Activated CD4-positive, alpha-beta memory T cell treated with anti-CD3 and anti-CD28 coated beads for 36 hours (primary cell): ENCODE results near the gene LECT2. TPM values are rescaled to one million over a fixed set of nuclear protein-coding genes. Genes with fewer than 3 reads are reported as not detected.

ENCODE experiments used
- CTCF ChIA-PET: fragments of 350-600 bp; sonication (Branson Sonifier 250); formaldehyde crosslinking; loops from one replicate; lab custom pipeline; 2021; ENCODE audit warnings: antibody characterized with exemption, inconsistent platforms; lab: Charles Lee
- POLR2A ChIA-PET: fragments of 350-600 bp; sonication (Branson Sonifier 250); formaldehyde crosslinking; loops from one replicate; lab custom pipeline; 2021; ENCODE audit warnings: antibody characterized with exemption; lab: Charles Lee
- DNase-seq: peaks from one replicate; pipeline ENCODE4 v3.0.0-alpha.2; 2020
- H3K27ac Mint-ChIP-seq: one replicate; pipeline ENCODE4 v1.8.0; 2021; ENCODE audit warnings: mixed read lengths
- H3K27me3 Mint-ChIP-seq: one replicate; pipeline ENCODE4 v1.8.0; 2021; ENCODE audit warnings: mixed read lengths
- H3K36me3 Mint-ChIP-seq: one replicate; pipeline ENCODE4 v1.8.0; 2021; ENCODE audit warnings: mixed read lengths
- H3K4me1 Mint-ChIP-seq: one replicate; pipeline ENCODE4 v1.8.0; 2021; ENCODE audit warnings: low read depth, mixed read lengths
- H3K4me3 Mint-ChIP-seq: one replicate; pipeline ENCODE4 v1.8.0; 2021; ENCODE audit warnings: mild to moderate bottlenecking, mixed read lengths
- H3K9me3 Mint-ChIP-seq: one replicate; pipeline ENCODE4 v1.8.0; 2021; ENCODE audit warnings: mixed read lengths
- intact Hi-C: fragments of 100-400 bp; cut with micrococcal nuclease; formaldehyde crosslinking; loops from one replicate; pipeline ENCODE4 v1.15.1; 2023
- total RNA-seq, 2 experiments: library from RNA; stranded (reverse); gene quantifications; one replicate each; pipeline ENCODE4 v1.2.3, GENCODE V29; 2021

Gene LECT2
- total RNA-seq, 2 experiments from 2014 or later: not detected

GRCh38 chr5:135991429-135991828 is 36.6 kb upstream of the LECT2 start:
- Mint-ChIP-seq H3K27ac (no peak overlapping the region), H3K9me3 (no peaks in the 10 kb centered on the region), H3K4me3 (no peak overlapping the region), H3K4me1 (no peaks in the 10 kb centered on the region), H3K36me3 (no peaks in the 10 kb centered on the region), H3K27me3 (peaks cover 15% of the 10 kb centered on the region)
- intact Hi-C loops: no loop called here
- DNase-seq: no peak
- CTCF ChIA-PET: interaction anchor here (1.0 kb wide), 1 partner anchor 16 kb away, joined by 3 read pairs; no protein-coding TSS in a partner anchor
- POLR2A ChIA-PET: no interaction called here

DNA sequence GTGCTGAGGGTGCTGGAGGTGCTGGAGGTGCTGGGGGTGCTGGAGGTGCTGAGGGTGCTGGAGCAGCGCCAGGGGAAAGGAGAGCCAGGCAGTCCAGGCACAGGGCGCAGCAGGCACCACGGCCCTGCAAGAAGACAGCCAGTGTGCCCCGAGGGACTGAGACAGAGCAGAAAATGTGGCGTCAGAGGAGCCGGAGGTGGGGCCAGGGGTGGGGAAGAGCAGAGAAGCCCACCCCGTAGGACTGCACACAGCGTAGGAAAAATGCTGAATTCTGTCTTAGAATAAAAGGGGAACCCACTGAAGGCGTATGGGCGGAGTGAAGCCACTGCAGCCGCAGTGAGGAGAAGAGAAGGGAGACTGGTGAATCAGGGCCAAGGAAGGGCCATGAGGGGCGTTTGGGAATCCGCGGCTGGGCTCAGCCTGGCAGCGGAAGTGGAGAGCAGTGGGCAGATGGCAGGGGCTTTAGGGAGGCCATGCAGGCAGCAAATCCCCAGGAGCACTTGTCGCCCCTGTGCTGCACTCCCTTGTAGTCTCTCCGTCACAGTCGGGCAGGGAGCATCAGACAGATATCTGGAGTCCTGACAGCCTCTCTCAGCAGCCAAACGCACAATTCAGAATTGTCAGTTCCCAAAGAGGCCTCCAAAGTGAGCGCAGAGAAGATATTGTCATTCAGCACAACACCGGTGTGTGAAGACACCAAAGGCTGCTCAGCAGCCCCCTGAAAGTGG is 35.9 kb upstream of the LECT2 start:
- intact Hi-C loops: no loop called here
- CTCF ChIA-PET: no interaction called here
- Mint-ChIP-seq H3K27me3 (peaks cover 17% of the 10 kb centered on the region), H3K36me3 (no peaks in the 10 kb centered on the region), H3K4me3 (no peak overlapping the region), H3K27ac (no peak overlapping the region), H3K9me3 (no peaks in the 10 kb centered on the region), H3K4me1 (no peaks in the 10 kb centered on the region)
- POLR2A ChIA-PET: no interaction called here
- no peak for DNase-seq

- Mint-ChIP-seq H3K9me3 (no peaks in the 10 kb centered on the region), H3K4me1 (no peaks in the 10 kb centered on the region), H3K27me3 (peaks cover 17% of the 10 kb centered on the region), H3K36me3 (no peaks in the 10 kb centered on the region), H3K4me3 (no peak overlapping the region), H3K27ac (no peak overlapping the region)
- intact Hi-C loops: no loop called here
- ChIA-PET POLR2A (no interaction called here), CTCF (interaction anchor here (0.6 to 1.7 kb wide), 4 partner anchors 12 to 103 kb away, joined by 3 to 10 read pairs (median 3); no protein-coding TSS in a partner anchor)
- no peak for DNase-seq
These were observed 34.9 kb upstream of the LECT2 start for GRCh38 chr5:135989686-135990085.

DNA sequence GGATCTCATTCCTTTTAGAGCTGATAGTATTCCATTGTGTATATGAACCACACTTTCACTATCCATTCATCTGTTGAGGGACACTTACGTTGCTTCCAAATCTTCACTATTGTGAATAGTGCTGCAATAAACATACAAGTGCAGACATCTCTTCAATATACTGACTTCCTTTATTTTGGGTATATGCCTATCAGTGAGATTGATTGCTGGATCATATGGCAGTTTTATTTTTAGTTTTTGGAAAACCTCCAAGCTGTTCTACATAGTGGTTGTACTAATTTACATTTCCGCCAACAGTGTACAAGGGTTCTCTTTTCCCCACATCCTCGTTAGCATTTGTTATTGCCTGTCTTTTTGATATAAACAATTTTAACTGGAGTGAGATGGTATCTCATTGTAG is 33.8 kb upstream of the LECT2 start:
- H3K36me3 Mint-ChIP-seq: no peaks in the 10 kb centered on the region
- H3K4me1 Mint-ChIP-seq: no peaks in the 10 kb centered on the region
- no peak overlapping the region for H3K27ac Mint-ChIP-seq
- H3K4me3 Mint-ChIP-seq: no peak overlapping the region
- ChIA-PET CTCF (interaction anchor here (1.5 to 1.7 kb wide), 2 partner anchors 11 to 102 kb away, joined by 3 to 10 read pairs; no protein-coding TSS in a partner anchor), POLR2A (no interaction called here)
- no peak for DNase-seq
- intact Hi-C loops: no loop called here
- H3K9me3 Mint-ChIP-seq: no peaks in the 10 kb centered on the region
- H3K27me3 Mint-ChIP-seq: peaks cover 17% of the 10 kb centered on the region

DNA sequence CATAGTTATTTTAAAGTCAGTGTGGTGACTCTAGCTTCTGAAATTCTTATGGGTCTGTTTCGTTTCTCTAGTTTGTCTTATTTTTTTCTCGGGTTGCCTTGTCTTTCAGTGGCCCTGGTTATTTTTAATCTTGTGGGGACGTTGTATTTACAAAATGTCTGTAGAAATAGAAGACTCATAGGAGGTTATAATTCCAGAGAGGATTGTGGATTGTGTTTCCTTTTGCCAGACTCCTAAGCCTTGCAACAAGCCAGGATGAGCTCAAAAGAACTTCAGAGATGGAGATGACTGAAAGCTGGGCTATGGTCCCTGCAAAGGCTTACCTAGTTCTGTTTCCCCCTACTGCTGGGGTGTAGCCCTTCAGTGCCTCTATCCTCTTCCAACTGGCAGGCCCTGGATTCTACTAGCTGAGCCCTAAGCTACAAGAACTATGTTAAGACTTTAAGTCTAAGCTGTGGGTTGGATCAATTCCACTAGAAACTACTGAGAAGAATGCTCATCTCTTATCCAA is 32.2 kb upstream of the LECT2 start:
- Mint-ChIP-seq H3K4me1 (no peaks in the 10 kb centered on the region), H3K9me3 (no peaks in the 10 kb centered on the region), H3K4me3 (no peak overlapping the region), H3K36me3 (no peaks in the 10 kb centered on the region), H3K27ac (no peak overlapping the region), H3K27me3 (peaks cover 17% of the 10 kb centered on the region)
- CTCF ChIA-PET: interaction anchor here (2.0 kb wide), 1 partner anchor 9 kb away, joined by 8 read pairs; no protein-coding TSS in a partner anchor
- intact Hi-C loops: no loop called here
- DNase-seq: no peak
- POLR2A ChIA-PET: no interaction called here

- Mint-ChIP-seq H3K9me3 (peaks cover 2% of the 10 kb centered on the region), H3K4me3 (no peak overlapping the region), H3K27me3 (peaks cover 17% of the 10 kb centered on the region), H3K27ac (no peak overlapping the region), H3K4me1 (no peaks in the 10 kb centered on the region), H3K36me3 (no peaks in the 10 kb centered on the region)
- ChIA-PET CTCF (interaction anchor here (2.0 kb wide), 1 partner anchor 8 kb away, joined by 8 read pairs; no protein-coding TSS in a partner anchor), POLR2A (no interaction called here)
- intact Hi-C loops: no loop called here
- DNase-seq: no peak
These were observed 31.6 kb upstream of the LECT2 start for GRCh38 chr5:135986401-135986800.

- Mint-ChIP-seq H3K4me3 (no peak overlapping the region), H3K9me3 (peaks cover 2% of the 10 kb centered on the region), H3K36me3 (no peaks in the 10 kb centered on the region), H3K27ac (no peak overlapping the region), H3K27me3 (peaks cover 17% of the 10 kb centered on the region), H3K4me1 (no peaks in the 10 kb centered on the region)
- CTCF ChIA-PET: interaction anchor here (2.0 kb wide), 1 partner anchor 8 kb away, joined by 8 read pairs; no protein-coding TSS in a partner anchor
- intact Hi-C loops: no loop called here
- POLR2A ChIA-PET: no interaction called here
- no peak for DNase-seq
These were observed 31.2 kb upstream of the LECT2 start for GRCh38 chr5:135985951-135986350.

DNA sequence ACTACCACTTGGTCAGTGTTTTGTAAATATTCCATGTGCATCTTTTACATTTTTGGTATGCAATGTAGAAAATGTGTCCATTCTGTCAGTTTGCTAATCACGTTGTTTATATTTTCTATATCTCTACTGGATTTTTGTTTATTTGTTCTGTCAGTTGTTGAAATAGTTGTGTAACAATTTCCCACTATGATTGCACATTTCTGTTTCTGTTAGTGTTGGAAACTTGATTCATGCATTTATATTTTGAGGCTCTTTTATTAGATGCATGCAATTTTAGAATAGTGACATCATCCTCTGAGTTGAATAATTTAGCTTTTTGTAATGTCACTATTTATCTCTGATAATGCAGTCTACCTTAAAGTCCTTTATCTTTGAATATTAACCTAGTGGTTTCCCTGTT is 25.8 kb upstream of the LECT2 start:
- CTCF ChIA-PET: interaction anchor here (1.4 kb wide), 1 partner anchor 36 kb away, joined by 3 read pairs; no protein-coding TSS in a partner anchor
- H3K4me1 Mint-ChIP-seq: no peaks in the 10 kb centered on the region
- H3K27me3 Mint-ChIP-seq: peaks cover 14% of the 10 kb centered on the region
- intact Hi-C loops: no loop called here
- H3K9me3 Mint-ChIP-seq: peaks cover 2% of the 10 kb centered on the region
- H3K27ac Mint-ChIP-seq: no peak overlapping the region
- no peak overlapping the region for H3K4me3 Mint-ChIP-seq
- no peaks in the 10 kb centered on the region for H3K36me3 Mint-ChIP-seq
- DNase-seq: no peak
- POLR2A ChIA-PET: no interaction called here

- Mint-ChIP-seq H3K36me3 (no peaks in the 10 kb centered on the region), H3K4me3 (no peak overlapping the region), H3K27ac (no peak overlapping the region), H3K27me3 (peaks cover 23% of the 10 kb centered on the region), H3K9me3 (peaks cover 2% of the 10 kb centered on the region), H3K4me1 (no peaks in the 10 kb centered on the region)
- DNase-seq: no peak
- POLR2A ChIA-PET: no interaction called here
- CTCF ChIA-PET: interaction anchor here (1.4 kb wide), 1 partner anchor 34 kb away, joined by 3 read pairs; no protein-coding TSS in a partner anchor
- intact Hi-C loops: no loop called here
These were observed 24.7 kb upstream of the LECT2 start for GRCh38 chr5:135979510-135979909.

DNA sequence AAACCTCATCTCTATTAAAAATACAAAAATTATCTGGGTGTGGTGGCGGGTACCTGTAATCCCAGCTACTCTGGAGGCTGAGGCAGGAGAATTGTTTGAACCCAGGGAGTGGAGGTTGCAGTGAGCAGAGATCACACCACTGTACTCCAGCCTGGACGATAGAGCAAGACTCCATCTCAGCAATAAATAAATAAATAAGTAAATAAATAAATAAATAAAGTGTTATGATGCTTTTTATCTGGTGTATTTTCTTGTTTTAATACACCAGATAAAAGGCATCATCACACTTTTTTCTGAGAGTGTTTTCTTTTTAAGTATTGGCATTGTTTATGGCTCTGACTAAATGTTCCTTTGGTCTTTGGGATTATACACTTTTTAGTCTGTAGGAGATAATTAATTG is 24.2 kb upstream of the LECT2 start:
- Mint-ChIP-seq H3K27me3 (peaks cover 25% of the 10 kb centered on the region), H3K36me3 (no peaks in the 10 kb centered on the region), H3K4me3 (no peak overlapping the region), H3K27ac (no peak overlapping the region), H3K4me1 (no peaks in the 10 kb centered on the region), H3K9me3 (peaks cover 2% of the 10 kb centered on the region)
- ChIA-PET CTCF (interaction anchor here (1.4 kb wide), 2 partner anchors 23 to 86 kb away, joined by 3 read pairs; no protein-coding TSS in a partner anchor), POLR2A (interaction anchor here (0.7 kb wide), 1 partner anchor 22 kb away, joined by 5 read pairs; no protein-coding TSS in a partner anchor)
- no peak for DNase-seq
- intact Hi-C loops: no loop called here

- Mint-ChIP-seq H3K9me3 (peaks cover 2% of the 10 kb centered on the region), H3K4me1 (no peaks in the 10 kb centered on the region), H3K27ac (no peak overlapping the region), H3K27me3 (peaks cover 32% of the 10 kb centered on the region), H3K4me3 (no peak overlapping the region), H3K36me3 (no peaks in the 10 kb centered on the region)
- DNase-seq: no peak
- intact Hi-C loops: no loop called here
- ChIA-PET POLR2A (no interaction called here), CTCF (interaction anchor here (0.6 to 1.9 kb wide), 16 partner anchors 8 to 196 kb away, joined by 3 to 10 read pairs (median 4); no protein-coding TSS in a partner anchor)
These were observed 23.4 kb upstream of the LECT2 start for GRCh38 chr5:135978212-135978631.

DNA sequence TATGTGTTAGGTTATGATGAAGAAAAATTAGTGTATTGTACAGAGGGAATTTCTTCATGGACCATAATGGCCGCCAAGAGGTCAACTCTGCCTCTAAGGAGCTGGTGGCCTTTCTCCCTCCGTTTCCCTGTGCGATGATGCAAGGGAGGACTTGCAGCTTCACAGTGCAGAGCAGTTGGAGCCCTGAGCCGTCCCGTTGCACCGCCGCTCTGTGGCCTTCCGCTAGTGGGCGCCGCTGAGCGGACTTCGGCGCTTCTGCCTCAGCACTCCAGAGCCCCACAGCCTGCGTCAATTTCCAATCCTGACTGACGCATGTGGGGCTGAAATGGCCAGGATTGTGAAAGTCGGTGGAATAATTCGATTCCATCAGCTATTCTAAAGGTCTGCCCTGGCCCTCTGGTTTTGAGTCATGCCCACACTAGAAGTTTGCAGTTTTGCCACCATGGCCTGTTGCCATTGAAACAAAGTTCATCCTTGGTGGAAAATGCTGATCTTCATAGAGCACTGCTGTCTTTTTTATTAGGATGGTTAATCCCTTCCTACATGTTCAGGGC is 22.7 kb upstream of the LECT2 start:
- CTCF ChIA-PET: interaction anchor here (0.6 to 1.9 kb wide), 21 partner anchors 9 to 197 kb away, joined by 3 to 10 read pairs (median 4); no protein-coding TSS in a partner anchor
- peaks cover 36% of the 10 kb centered on the region for H3K27me3 Mint-ChIP-seq
- H3K4me1 Mint-ChIP-seq: no peaks in the 10 kb centered on the region
- POLR2A ChIA-PET: no interaction called here
- peaks cover 2% of the 10 kb centered on the region for H3K9me3 Mint-ChIP-seq
- no peak overlapping the region for H3K27ac Mint-ChIP-seq
- H3K36me3 Mint-ChIP-seq: no peaks in the 10 kb centered on the region
- peak; percentile 73 for DNase-seq
- no peak overlapping the region for H3K4me3 Mint-ChIP-seq
- intact Hi-C loops: loop anchor here (1.0 kb wide), 2 partner anchors 85 to 105 kb away; no protein-coding TSS in a partner anchor
